Activated CD4-positive, alpha-beta T cell treated with anti-CD3 and anti-CD28 coated beads, Interleukin-2, amount 10 ng/mL, durations not matched to agents 24 days and 14 days (primary cell): ENCODE results near the gene IRF8. TPM values are rescaled to one million over a fixed set of nuclear protein-coding genes. Genes with fewer than 3 reads are reported as not detected.
A peak's percentile ranks its signal among the peaks of the same experiment; 100 is the strongest.
"Not testable (repeated sequence)": the region's sequence is repeated elsewhere in the genome, so short reads cannot be mapped to it uniquely, and the experiment has no call there.

Source experiments
- DNase-seq: peaks from one replicate; pipeline ENCODE4 v3.0.0; 2022
- H3K27ac Mint-ChIP-seq: one replicate; pipeline ENCODE4 v1.8.0; 2022; ENCODE audit warnings: mild to moderate bottlenecking, mixed read lengths
- H3K27me3 Mint-ChIP-seq: one replicate; pipeline ENCODE4 v1.8.0; 2022; ENCODE audit warnings: mixed read lengths
- H3K36me3 Mint-ChIP-seq: one replicate; pipeline ENCODE4 v1.8.0; 2022; ENCODE audit warnings: low read depth, mild to moderate bottlenecking, mixed read lengths
- H3K4me1 Mint-ChIP-seq: one replicate; pipeline ENCODE4 v1.8.0; 2021; ENCODE audit warnings: mixed read lengths
- H3K4me3 Mint-ChIP-seq: one replicate; pipeline ENCODE4 v1.8.0; 2022; ENCODE audit warnings: mild to moderate bottlenecking, moderate library complexity, mixed read lengths
- H3K9me3 Mint-ChIP-seq: one replicate; pipeline ENCODE4 v1.8.0; 2021; ENCODE audit warnings: mixed read lengths
- intact Hi-C: fragments of 100-400 bp; cut with micrococcal nuclease; formaldehyde crosslinking; loops from one replicate; pipeline ENCODE4 v1.15.1; 2023
- total RNA-seq: library from RNA; stranded (reverse); gene quantifications from 2 replicates; pipeline ENCODE4 v1.2.3, GENCODE V29; 2022

Gene IRF8
- total RNA-seq = 235 and 248 TPM in 2 replicates

- peak within 1 kb of the TSS; percentile 80 for H3K27ac Mint-ChIP-seq
- peaks cover 38% of the 10 kb centered on the region for H3K36me3 Mint-ChIP-seq
- peaks cover 19% of the 10 kb centered on the region for H3K27me3 Mint-ChIP-seq
- peak; percentile 93 for DNase-seq
- H3K4me3 Mint-ChIP-seq = peak within 1 kb of the TSS; percentile 83
- H3K4me1 Mint-ChIP-seq = peaks cover 50% of the 10 kb centered on the region
- no peaks in the 10 kb centered on the region for H3K9me3 Mint-ChIP-seq
- intact Hi-C loops = loop anchor here (1.0 to 2.0 kb wide), 2 partner anchors 9 to 78 kb away; no protein-coding TSS in a partner anchor
Measured at GRCh38 chr16:85898521-85899442, at the start of gene IRF8. TSS of gene IRF8 (plus strand) at chr16:85899162. CDS start at chr16:85903016, 3,854 bp downstream.

- no peak overlapping the region for H3K27ac Mint-ChIP-seq
- H3K4me3 Mint-ChIP-seq = no peak overlapping the region
- no peak for DNase-seq
- peaks cover 3% of the 10 kb centered on the region for H3K4me1 Mint-ChIP-seq
- intact Hi-C loops = no loop called here
- peaks cover 15% of the 10 kb centered on the region for H3K27me3 Mint-ChIP-seq
- H3K36me3 Mint-ChIP-seq = no peaks in the 10 kb centered on the region
- H3K9me3 Mint-ChIP-seq = no peaks in the 10 kb centered on the region
Measured at GRCh38 chr16:85849388-85849787, 49.6 kb upstream of the IRF8 start.

- no peaks in the 10 kb centered on the region for H3K4me1 Mint-ChIP-seq
- intact Hi-C loops = no loop called here
- no peaks in the 10 kb centered on the region for H3K36me3 Mint-ChIP-seq
- H3K27me3 Mint-ChIP-seq = peaks cover 9% of the 10 kb centered on the region
- no peak overlapping the region for H3K4me3 Mint-ChIP-seq
- no peaks in the 10 kb centered on the region for H3K9me3 Mint-ChIP-seq
- no peak overlapping the region for H3K27ac Mint-ChIP-seq
- no peak for DNase-seq
Measured at GRCh38 chr16:85850344-85850880, 48.5 kb upstream of the IRF8 start.

GRCh38 chr16:85851034-85851785 is 47.8 kb upstream of the IRF8 start:
- H3K27me3 Mint-ChIP-seq = peaks cover 9% of the 10 kb centered on the region
- intact Hi-C loops = no loop called here
- peaks cover under 1% of the 10 kb centered on the region for H3K4me1 Mint-ChIP-seq
- H3K9me3 Mint-ChIP-seq = no peaks in the 10 kb centered on the region
- H3K4me3 Mint-ChIP-seq = no peak overlapping the region
- no peak for DNase-seq
- no peaks in the 10 kb centered on the region for H3K36me3 Mint-ChIP-seq
- H3K27ac Mint-ChIP-seq = no peak overlapping the region

- no peak overlapping the region for H3K4me3 Mint-ChIP-seq
- H3K27me3 Mint-ChIP-seq = peaks cover 4% of the 10 kb centered on the region
- no peak for DNase-seq
- no peaks in the 10 kb centered on the region for H3K36me3 Mint-ChIP-seq
- intact Hi-C loops = no loop called here
- H3K9me3 Mint-ChIP-seq = no peaks in the 10 kb centered on the region
- H3K27ac Mint-ChIP-seq = no peak overlapping the region
- peaks cover 3% of the 10 kb centered on the region for H3K4me1 Mint-ChIP-seq
Measured at GRCh38 chr16:85853547-85854545, 45.1 kb upstream of the IRF8 start.

GRCh38 chr16:85854935-85855334 is 44.0 kb upstream of the IRF8 start:
- Mint-ChIP-seq H3K4me1 (peaks cover 6% of the 10 kb centered on the region), H3K9me3 (no peaks in the 10 kb centered on the region), H3K4me3 (no peak overlapping the region), H3K27me3 (peaks cover 2% of the 10 kb centered on the region), H3K36me3 (no peaks in the 10 kb centered on the region), H3K27ac (no peak overlapping the region)
- no peak for DNase-seq
- intact Hi-C loops = no loop called here

- Mint-ChIP-seq H3K4me3 (no peak overlapping the region), H3K27ac (no peak overlapping the region), H3K27me3 (peaks cover 2% of the 10 kb centered on the region), H3K9me3 (no peaks in the 10 kb centered on the region), H3K4me1 (peaks cover 6% of the 10 kb centered on the region), H3K36me3 (no peaks in the 10 kb centered on the region)
- no peak for DNase-seq
- intact Hi-C loops = no loop called here
Measured at GRCh38 chr16:85856079-85856478, 42.9 kb upstream of the IRF8 start.

GRCh38 chr16:85856585-85856984 is 42.4 kb upstream of the IRF8 start:
- H3K36me3 Mint-ChIP-seq = no peaks in the 10 kb centered on the region
- no peaks in the 10 kb centered on the region for H3K9me3 Mint-ChIP-seq
- H3K27me3 Mint-ChIP-seq = peaks cover 2% of the 10 kb centered on the region
- DNase-seq = no peak
- intact Hi-C loops = no loop called here
- H3K4me3 Mint-ChIP-seq = no peak overlapping the region
- H3K27ac Mint-ChIP-seq = no peak overlapping the region
- peaks cover 6% of the 10 kb centered on the region for H3K4me1 Mint-ChIP-seq

GRCh38 chr16:85857406-85857805 is 41.6 kb upstream of the IRF8 start:
- H3K4me3 Mint-ChIP-seq = no peak overlapping the region
- H3K27me3 Mint-ChIP-seq = peaks cover 2% of the 10 kb centered on the region
- H3K27ac Mint-ChIP-seq = no peak overlapping the region
- DNase-seq = no peak
- intact Hi-C loops = no loop called here
- H3K9me3 Mint-ChIP-seq = no peaks in the 10 kb centered on the region
- no peaks in the 10 kb centered on the region for H3K36me3 Mint-ChIP-seq
- peaks cover 6% of the 10 kb centered on the region for H3K4me1 Mint-ChIP-seq

GRCh38 chr16:85858571-85858970 is 40.4 kb upstream of the IRF8 start:
- H3K9me3 Mint-ChIP-seq, DNase-seq, intact Hi-C loops: not testable (repeated sequence)

GRCh38 chr16:85858984-85859817 is 39.8 kb upstream of the IRF8 start:
- no peaks in the 10 kb centered on the region for H3K27me3 Mint-ChIP-seq
- H3K4me3 Mint-ChIP-seq = no peak overlapping the region
- H3K27ac Mint-ChIP-seq = no peak overlapping the region

More at GRCh38 chr16:85858571-85858970, 40.4 kb upstream of the IRF8 start:
- H3K27ac Mint-ChIP-seq = peak overlapping the region; percentile 49
- H3K4me1 Mint-ChIP-seq, H3K36me3 Mint-ChIP-seq, H3K27me3 Mint-ChIP-seq, H3K4me3 Mint-ChIP-seq: not testable (repeated sequence)

GRCh38 chr16:85859818-85860125 is 39.2 kb upstream of the IRF8 start:
- peaks cover 6% of the 10 kb centered on the region for H3K4me1 Mint-ChIP-seq
- H3K27me3 Mint-ChIP-seq = no peaks in the 10 kb centered on the region
- H3K36me3 Mint-ChIP-seq = no peaks in the 10 kb centered on the region
- H3K27ac Mint-ChIP-seq = no peak overlapping the region
- intact Hi-C loops = no loop called here
- no peak overlapping the region for H3K4me3 Mint-ChIP-seq
- no peak for DNase-seq
- no peaks in the 10 kb centered on the region for H3K9me3 Mint-ChIP-seq

More at GRCh38 chr16:85858984-85859817, 39.8 kb upstream of the IRF8 start:
- H3K9me3 Mint-ChIP-seq = no peaks in the 10 kb centered on the region
- no peak for DNase-seq
- no peaks in the 10 kb centered on the region for H3K36me3 Mint-ChIP-seq
- intact Hi-C loops = no loop called here
- peaks cover 6% of the 10 kb centered on the region for H3K4me1 Mint-ChIP-seq
